NCI-H82 (cell line): ENCODE measurements around the gene TAGLN.

Source experiments
- DNase-seq: peaks from one replicate; lab custom pipeline; 2025; lab: John Stamatoyannopoulos, UW

Gene TAGLN

DNA sequence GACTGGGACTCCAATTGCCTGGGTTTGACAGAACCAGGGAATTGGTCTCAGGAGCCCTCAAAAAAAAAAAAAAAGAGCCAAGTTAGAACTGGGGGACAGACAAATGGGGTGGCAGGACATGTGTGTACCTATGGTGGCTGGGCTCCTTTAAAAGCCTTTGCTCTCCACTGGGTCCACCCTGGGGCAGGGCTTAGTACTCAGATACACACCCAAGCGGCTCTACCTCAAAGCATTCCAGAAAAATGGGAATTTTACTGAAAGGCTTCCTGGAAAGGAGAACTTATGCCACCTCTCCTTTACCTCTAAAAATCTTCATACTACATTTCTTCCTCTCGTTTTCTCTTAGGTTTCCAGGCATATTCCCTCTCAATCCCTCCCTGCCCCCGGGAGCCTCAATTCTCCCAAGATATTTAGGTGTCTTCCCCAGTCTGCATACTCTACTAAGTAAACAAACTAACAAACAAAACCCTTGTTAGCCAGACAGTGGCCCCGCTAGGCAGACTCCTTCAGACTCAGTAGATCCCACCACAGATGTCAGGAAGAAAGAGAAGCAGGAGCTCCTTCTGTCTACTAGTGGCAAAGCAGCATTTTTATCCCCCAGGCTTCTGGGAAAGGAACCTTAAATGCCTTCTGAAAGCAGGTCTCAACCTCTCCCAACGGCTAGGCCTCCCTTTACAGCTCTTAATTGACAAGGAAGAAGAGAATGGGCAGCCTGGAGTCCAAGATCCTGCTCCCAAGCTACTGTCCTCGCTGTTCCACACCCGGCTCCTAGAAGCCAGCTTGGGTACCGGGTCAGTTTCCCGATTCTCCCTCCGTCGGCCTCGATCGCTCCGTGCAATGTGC lies 32.0 kb downstream of the TAGLN start:
- DNase-seq: peak; percentile 47

DNA sequence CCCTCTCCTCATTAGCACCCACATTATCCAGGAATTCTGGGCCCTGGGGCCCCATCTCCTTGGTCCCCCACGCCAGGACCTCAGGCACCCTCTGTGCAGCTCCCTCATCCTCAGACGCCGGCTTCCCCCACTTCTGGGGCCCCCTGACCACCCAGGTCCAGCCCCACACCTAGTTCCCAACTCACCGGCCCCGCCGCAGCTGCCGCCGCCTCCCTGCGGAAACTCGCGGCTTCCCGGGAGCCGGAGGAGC lies 32.6 kb downstream of the TAGLN start, which contains the start of gene PCSK7:
TSS of gene PCSK7 (minus strand) at position 232 of the 250 bp plus-strand sequence. CDS start 2,229 bp downstream, outside the sequence.
- DNase-seq: no peak

DNA sequence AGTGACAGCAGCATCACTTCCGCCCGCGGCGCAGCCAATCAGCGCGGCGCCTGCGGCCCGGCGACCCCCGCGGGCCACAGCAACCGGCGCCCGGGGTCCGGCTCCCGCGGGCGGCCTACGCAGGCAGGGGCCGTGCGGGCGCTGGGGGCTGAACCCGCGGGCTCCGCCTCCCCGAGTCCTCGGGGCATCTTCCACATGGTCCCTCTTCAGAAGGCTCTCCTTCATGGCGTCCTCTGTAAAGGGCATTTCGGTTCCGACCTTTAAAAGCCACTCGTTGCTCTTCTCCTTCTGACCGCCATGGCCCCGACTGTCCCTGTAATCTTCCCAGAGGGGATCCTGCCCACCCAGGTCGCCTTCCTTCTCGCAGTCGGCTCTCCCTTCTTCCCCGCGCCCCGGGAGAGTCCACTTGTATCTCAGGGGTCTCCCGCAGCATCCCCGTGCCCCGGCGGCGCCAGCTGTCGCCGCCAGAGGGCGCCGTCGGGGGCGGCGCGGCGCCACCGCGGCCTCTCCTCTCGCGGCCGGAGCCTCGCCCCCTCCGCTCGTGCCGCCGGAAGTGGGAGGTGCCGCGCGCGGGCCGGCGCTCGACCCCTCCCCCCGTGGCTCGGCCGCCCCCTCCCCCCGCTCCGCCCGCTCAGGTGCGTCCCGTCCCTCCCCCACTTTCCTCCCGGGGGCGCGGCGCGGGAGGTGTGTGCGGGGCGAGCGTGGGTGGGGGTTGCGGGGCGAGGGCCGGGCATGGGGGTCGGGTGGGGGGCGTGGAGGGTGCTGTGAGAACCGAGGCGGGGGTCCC lies 33.1 kb downstream of the TAGLN start, which contains the start of gene RNF214:
TSS of gene RNF214 (plus strand) at position 580 of the 787 bp plus-strand sequence. CDS start 1,602 bp downstream, outside the sequence.
- peak; percentile 78 for DNase-seq

DNA sequence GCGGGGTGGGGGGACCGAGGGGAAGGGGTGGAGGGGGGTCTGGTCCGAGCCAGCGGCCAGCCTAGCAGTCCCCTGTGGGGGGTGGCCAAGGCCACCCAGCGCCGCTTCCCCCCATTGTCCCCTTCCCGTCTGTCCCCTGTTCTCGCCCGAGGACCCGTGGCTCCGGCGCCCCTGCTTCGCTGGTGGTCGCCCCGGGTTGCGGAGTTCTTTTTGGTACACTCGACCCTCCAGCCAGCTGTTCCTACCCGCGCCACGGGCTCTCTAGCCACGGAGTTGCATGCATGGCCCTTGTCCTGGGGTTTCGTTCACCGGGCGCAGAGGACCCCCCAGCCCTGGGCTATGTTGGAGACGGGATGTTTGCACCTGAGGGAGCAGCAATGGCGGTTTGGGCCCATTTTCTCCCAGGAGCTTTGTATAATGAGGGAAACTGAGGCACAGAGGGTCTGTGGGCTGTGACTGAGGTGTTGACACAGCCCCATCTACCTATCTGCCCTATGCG lies 33.8 kb downstream of the TAGLN start:
- peak; percentile 41 for DNase-seq

DNA sequence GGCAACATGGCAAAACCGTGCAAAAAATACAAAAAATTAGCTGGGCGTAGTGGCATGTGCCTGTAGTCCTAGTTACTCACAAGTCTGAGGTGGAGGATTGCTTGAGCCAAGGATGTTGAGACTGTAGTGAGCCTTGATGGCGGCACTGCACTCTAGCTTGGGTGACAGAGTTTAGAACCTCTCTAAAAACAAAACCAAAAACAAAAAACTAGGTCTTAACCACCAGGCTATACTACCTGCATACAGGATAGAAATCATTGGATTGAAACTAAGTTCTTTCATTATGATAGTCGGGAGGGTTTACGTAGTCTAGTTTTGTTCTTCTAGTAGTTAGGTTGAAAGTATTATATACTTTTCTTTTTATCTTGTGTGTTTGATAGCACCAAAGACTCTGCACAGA lies 39.1 kb downstream of the TAGLN start:
- no peak for DNase-seq

DNA sequence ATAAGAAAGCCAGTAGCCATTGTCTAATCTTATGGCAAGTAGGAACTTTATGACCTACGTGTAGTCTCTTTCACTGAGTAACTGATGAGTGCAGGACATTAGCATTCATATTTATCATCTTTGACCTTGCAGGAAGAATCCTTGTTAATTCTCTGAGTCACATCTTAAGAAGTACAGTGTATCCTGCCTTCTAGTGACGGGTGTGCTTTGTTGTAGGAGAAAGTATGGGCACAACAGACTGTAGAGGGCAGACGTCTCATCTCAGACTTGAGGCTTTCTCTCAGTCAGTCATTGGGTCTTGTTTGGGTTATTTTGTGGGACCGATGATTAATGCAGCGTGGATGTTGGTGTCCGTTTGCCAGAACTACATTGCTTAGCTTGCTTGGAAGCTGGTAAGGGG lies 40.1 kb downstream of the TAGLN start:
- DNase-seq: no peak

DNA sequence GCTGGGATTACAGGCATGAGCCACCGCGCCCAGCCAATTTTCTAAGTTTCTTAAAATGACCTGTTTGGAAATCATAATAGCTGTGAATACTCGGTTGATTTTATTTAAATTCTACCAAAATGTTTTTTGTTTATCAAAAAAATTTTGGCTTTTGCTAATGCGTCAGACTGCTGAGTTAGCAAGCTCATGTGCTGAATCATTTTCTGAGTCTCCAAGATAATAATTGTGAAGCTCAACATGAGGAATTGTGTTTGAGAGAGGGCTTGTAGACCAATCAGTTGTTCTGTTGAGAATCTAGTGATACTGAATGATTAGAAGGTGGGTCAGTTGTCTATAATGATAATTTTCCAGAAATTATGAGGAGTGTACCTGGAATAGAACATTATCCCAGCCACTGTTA lies 49.2 kb downstream of the TAGLN start:
- no peak for DNase-seq

DNA sequence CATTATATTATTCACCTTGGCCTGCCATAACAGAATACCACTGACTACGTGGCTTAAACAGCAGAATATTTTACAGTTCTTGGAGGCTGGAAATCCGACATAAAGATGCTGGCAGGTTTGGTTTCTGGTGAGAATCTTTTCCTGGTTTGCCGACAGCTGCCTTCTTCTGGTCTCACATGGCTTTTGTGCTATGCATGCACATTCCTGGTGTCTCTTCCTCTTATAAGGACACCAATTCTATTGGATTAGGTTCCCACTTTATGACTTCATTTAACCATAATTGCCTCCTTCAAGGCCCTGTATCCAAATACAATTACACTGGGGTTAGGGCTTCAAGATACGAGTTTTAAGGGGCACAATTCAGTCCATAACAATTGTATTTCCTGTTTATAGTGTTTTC lies 50.4 kb downstream of the TAGLN start:
- DNase-seq: peak; percentile 9

DNA sequence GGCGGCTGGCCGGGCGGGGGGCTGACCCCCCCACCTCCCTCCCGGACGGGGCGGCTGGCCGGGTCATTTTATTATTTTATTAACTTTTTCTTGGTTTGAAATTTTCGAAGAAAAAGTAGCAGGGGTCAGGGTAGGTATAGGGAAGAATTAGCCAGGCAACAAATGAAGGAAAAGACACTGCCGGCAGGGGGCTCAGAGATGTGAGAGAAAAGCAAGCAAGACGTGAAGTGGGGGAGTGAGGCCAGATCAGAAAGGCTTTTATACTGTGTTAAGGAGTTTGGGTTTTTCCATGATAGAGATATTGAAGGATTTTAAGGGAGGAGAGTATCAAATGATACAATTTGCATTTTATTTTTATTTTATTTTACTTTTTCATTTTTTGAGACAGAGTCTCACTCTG lies 52.3 kb downstream of the TAGLN start:
- peak; percentile 13 for DNase-seq

DNA sequence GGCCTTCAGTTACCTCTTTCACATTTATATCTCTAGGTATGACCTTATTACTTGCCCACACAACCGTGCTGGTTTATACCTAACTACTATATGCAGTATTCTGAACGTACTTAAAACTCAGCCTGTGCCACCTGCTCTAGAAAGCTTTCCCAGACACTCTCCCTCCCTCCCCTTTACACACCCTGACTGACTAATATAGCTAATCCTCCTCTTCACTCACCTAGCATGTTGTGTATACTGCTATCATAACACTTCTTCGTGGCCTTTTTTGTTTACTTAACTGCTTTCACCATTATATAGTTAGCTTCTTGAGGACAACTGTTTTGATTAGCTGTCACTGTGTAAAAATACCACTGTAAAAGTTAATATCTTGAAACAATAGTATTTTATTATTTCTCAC lies 56.8 kb downstream of the TAGLN start:
- peak; percentile 35 for DNase-seq

DNA sequence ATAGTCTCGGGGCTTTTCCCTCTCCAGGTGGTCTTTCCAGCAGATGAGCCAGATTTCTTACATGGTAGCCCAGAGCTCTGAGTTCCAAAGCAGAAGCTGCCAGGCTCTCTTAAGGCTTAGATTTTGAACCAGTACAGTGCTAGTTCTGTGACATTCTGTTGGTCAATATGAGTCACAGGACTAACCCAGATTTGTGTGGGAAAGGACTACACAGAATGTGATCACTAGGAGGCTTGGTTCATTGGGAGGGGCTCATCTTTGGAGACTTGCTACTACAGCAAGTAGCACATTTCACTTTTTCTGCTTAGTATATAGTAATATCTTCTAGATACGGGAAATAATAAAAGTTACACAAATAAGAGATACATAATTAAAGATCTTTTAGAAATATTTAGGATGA lies 57.4 kb downstream of the TAGLN start:
- DNase-seq: no peak
